H1 (cell line): ENCODE results near the gene CCDC92B. TPM values are rescaled to one million over a fixed set of nuclear protein-coding genes. Genes with fewer than 3 reads are reported as not detected.

Source experiments
- CTCF ChIA-PET: fragments of 300-600 bp; sonication (Branson Sonifier 250); formaldehyde crosslinking; loops from one replicate; lab custom pipeline; 2021; ENCODE audit not compliant: partially characterized antibody; lab: Charles Lee
- POLR2A ChIA-PET: fragments of 300-600 bp; sonication (Branson Sonifier 250); formaldehyde crosslinking; loops from one replicate; lab custom pipeline; 2021; ENCODE audit warnings: inconsistent platforms; ENCODE audit not compliant: partially characterized antibody; lab: Charles Lee
- DNase-seq, 2 experiments: peaks; one replicate each; pipeline versions ENCODE4 v3.0.0 to v3.0.0-alpha.2; 2010 to 2022; ENCODE audit warnings: low spot score in 2 of 2, low read depth in 1 of 2, mixed read lengths in 1 of 2
- FAIRE-seq: peaks from 2 replicates; lab custom pipeline; 2011; peaks lifted over from hg19 to GRCh38; lab: Jason Lieb, UNC
- H2AFZ ChIP-seq: 2 replicates; pipeline ENCODE4 v1.8.1; 2012; ENCODE audit warnings: low read length, inconsistent platforms
- H2AK5ac ChIP-seq: 2 replicates; pipeline ENCODE4 v1.6.1; 2013; ENCODE audit warnings: low read depth, low read length
- H2BK120ac ChIP-seq: replicated peaks from 2 replicates; pipeline ENCODE3; 2013; ENCODE audit warnings: low read depth, low read length, inconsistent platforms
- H2BK12ac ChIP-seq: 2 replicates; pipeline ENCODE4 v1.6.1; 2013; ENCODE audit warnings: low read depth, low read length
- H2BK15ac ChIP-seq: 2 replicates; pipeline ENCODE4 v1.6.1; 2013; ENCODE audit warnings: low read length
- H2BK20ac ChIP-seq: 2 replicates; pipeline ENCODE4 v1.6.1; 2013; ENCODE audit warnings: low read length
- H2BK5ac ChIP-seq: 2 replicates; pipeline ENCODE4 v1.6.1; 2013; ENCODE audit warnings: low read depth, low read length
- H3K14ac ChIP-seq: 2 replicates; pipeline ENCODE4 v1.6.1; 2013; ENCODE audit warnings: inconsistent platforms; ENCODE audit not compliant: insufficient read length
- H3K18ac ChIP-seq: 2 replicates; pipeline ENCODE4 v1.6.1; 2013; ENCODE audit warnings: low read length; ENCODE audit errors: extremely low read depth
- H3K23ac ChIP-seq: 2 replicates; pipeline ENCODE4 v1.6.1; 2013; ENCODE audit warnings: inconsistent platforms; ENCODE audit not compliant: insufficient read length
- H3K23me2 ChIP-seq: 2 replicates; pipeline ENCODE4 v1.6.1; 2013; ENCODE audit warnings: low read depth, low read length
- H3K27ac ChIP-seq: 2 replicates; pipeline ENCODE4 v1.6.1; 2011; ENCODE audit warnings: low read depth, low read length, inconsistent platforms
- H3K27me3 ChIP-seq, 4 experiments: replicated peaks in 1 of 4; 1 replicate in 1 of 4; 2 replicates in 3 of 4; pipeline versions ENCODE4 v1.6.1 to v1.8.1; 2011 to 2013; ENCODE audit warnings: low read length in 3 of 4, mild to moderate bottlenecking in 3 of 4, inconsistent platforms in 2 of 4, mixed read lengths in 2 of 4, moderate library complexity in 1 of 4; ENCODE audit not compliant: control insufficient read depth in 3 of 4, insufficient read depth in 3 of 4; ENCODE audit errors: extremely low read depth in 1 of 4
- H3K36me3 ChIP-seq, 4 experiments: 2 replicates each; pipeline versions ENCODE4 v1.6.1 to v1.8.1; 2011 to 2013; ENCODE audit warnings: mild to moderate bottlenecking in 4 of 4, low read length in 3 of 4, moderate library complexity in 2 of 4, control low read depth in 1 of 4, inconsistent platforms in 1 of 4; ENCODE audit not compliant: insufficient read depth in 4 of 4, control insufficient read depth in 2 of 4
- H3K4ac ChIP-seq: replicated peaks from 2 replicates; pipeline ENCODE3; 2013; ENCODE audit warnings: low read length, low read depth, mixed read lengths, inconsistent platforms; ENCODE audit not compliant: insufficient read length
- H3K4me1 ChIP-seq, 4 experiments: replicated peaks in 1 of 4; 1 replicate in 1 of 4; 2 replicates in 3 of 4; pipeline versions ENCODE4 v1.6.1 to v1.8.1; 2011 to 2013; ENCODE audit warnings: low read length in 3 of 4, inconsistent platforms in 2 of 4, mixed read lengths in 1 of 4; ENCODE audit not compliant: insufficient read depth in 4 of 4, control insufficient read depth in 3 of 4
- H3K4me2 ChIP-seq, 2 experiments: 2 replicates each; pipeline versions ENCODE4 v1.6.1 to v1.8.1; 2011 to 2013; ENCODE audit warnings: low read depth in 2 of 2, low read length in 2 of 2, control low read depth in 1 of 2, inconsistent platforms in 1 of 2, mild to moderate bottlenecking in 1 of 2; ENCODE audit not compliant: insufficient read depth in 1 of 2
- H3K4me3 ChIP-seq, 4 experiments: fragments of 200-600, 300-600 bp in 1 of 4; sonication (generic), shearing (Covaris generic), sonication (Bioruptor Twin) in 1 of 4; 2 replicates each; pipeline versions ENCODE4 v1.5.1 to v1.8.1; 2011 to 2016; ENCODE audit warnings: low read length in 4 of 4, low read depth in 3 of 4, control low read depth in 2 of 4, inconsistent platforms in 2 of 4, mild to moderate bottlenecking in 2 of 4, mixed read lengths in 1 of 4, moderate library complexity in 1 of 4; ENCODE audit not compliant: insufficient read depth in 2 of 4; ENCODE audit errors: extremely low read depth in 1 of 4
- H3K56ac ChIP-seq: replicated peaks from 2 replicates; pipeline ENCODE3; 2013; ENCODE audit warnings: low read depth, mild to moderate bottlenecking, mixed read lengths, low read length, inconsistent platforms; ENCODE audit not compliant: insufficient read length
- H3K79me1 ChIP-seq: 2 replicates; pipeline ENCODE4 v1.6.1; 2013; ENCODE audit warnings: low read depth, low read length, control low read depth
- H3K79me2 ChIP-seq, 2 experiments: 2 replicates each; pipeline versions ENCODE4 v1.6.1 to v1.8.1; 2012 to 2013; ENCODE audit warnings: low read length in 2 of 2, mild to moderate bottlenecking in 2 of 2, inconsistent platforms in 1 of 2; ENCODE audit not compliant: insufficient read depth in 2 of 2, control insufficient read depth in 1 of 2
- H3K9ac ChIP-seq, 4 experiments: replicated peaks in 1 of 4; 1 replicate in 1 of 4; 2 replicates in 3 of 4; pipeline versions ENCODE4 v1.6.1 to v1.8.1; 2011 to 2013; ENCODE audit warnings: low read depth in 3 of 4, low read length in 3 of 4, control low read depth in 2 of 4, mild to moderate bottlenecking in 2 of 4, moderate library complexity in 2 of 4, inconsistent platforms in 1 of 4; ENCODE audit errors: extremely low read depth in 1 of 4
- H3K9me3 ChIP-seq, 2 experiments: 2 replicates each; pipeline versions ENCODE4 v1.6.1 to v1.8.1; 2012 to 2013; ENCODE audit warnings: mild to moderate bottlenecking in 2 of 2, moderate library complexity in 2 of 2, control low read depth in 1 of 2, inconsistent platforms in 1 of 2, low read depth in 1 of 2, low read length in 1 of 2, mixed read lengths in 1 of 2; ENCODE audit not compliant: insufficient read depth in 2 of 2
- H4K20me1 ChIP-seq, 2 experiments: replicated peaks in 1 of 2; 2 replicates each; pipeline versions ENCODE3 to v1.8.1; 2011 to 2013; ENCODE audit warnings: inconsistent platforms in 2 of 2, low read length in 2 of 2, mild to moderate bottlenecking in 1 of 2; ENCODE audit not compliant: insufficient read depth in 2 of 2, control insufficient read depth in 1 of 2
- H4K5ac ChIP-seq: 2 replicates; pipeline ENCODE4 v1.6.1; 2013; ENCODE audit warnings: low read length, low read depth, mixed read lengths, inconsistent platforms; ENCODE audit not compliant: insufficient read length
- H4K8ac ChIP-seq: 2 replicates; pipeline ENCODE4 v1.8.0; 2013; ENCODE audit warnings: mild to moderate bottlenecking, moderate library complexity, low read length, inconsistent platforms; ENCODE audit not compliant: insufficient read depth; ENCODE audit errors: extremely low read depth
- H4K91ac ChIP-seq: replicated peaks from 2 replicates; pipeline ENCODE3; 2013; ENCODE audit warnings: low read length, mixed read lengths, inconsistent platforms; ENCODE audit not compliant: insufficient read length
- ASH2L ChIP-seq: fragments of 200-600, 300-600 bp; sonication (generic); IDR thresholded peaks from one replicate; pipeline ENCODE4 v1.7.1; 2017; ENCODE audit warnings: low read length
- CBX5 ChIP-seq: fragments of 300-800, 300-1000 bp; sonication (generic); IDR thresholded peaks from 2 replicates; pipeline ENCODE4 v1.7.1; 2016; ENCODE audit warnings: antibody characterized with exemption, low read length, low read depth
- EGR1 ChIP-seq: IDR thresholded peaks from 2 replicates; pipeline ENCODE4 v1.6.1; 2011; ENCODE audit warnings: low read depth, low read length, borderline replicate concordance
- JUND ChIP-seq: IDR thresholded peaks from 2 replicates; pipeline ENCODE4 v1.6.1; 2011; ENCODE audit warnings: mild to moderate bottlenecking, improper control_type of control experiment, low read length
- MAFK ChIP-seq: IDR thresholded peaks from 2 replicates; pipeline ENCODE4 v1.6.1; 2012; ENCODE audit warnings: low read depth, mild to moderate bottlenecking, improper control_type of control experiment, low read length
- SIN3A ChIP-seq, 2 experiments: IDR thresholded peaks in 1 of 2; conservative IDR thresholded peaks in 1 of 2; 2 replicates each; pipeline ENCODE4 v1.6.1; 2011 to 2012; ENCODE audit warnings: low read length in 2 of 2, improper control_type of control experiment in 1 of 2, low read depth in 1 of 2, mild to moderate bottlenecking in 1 of 2
- SIX5 ChIP-seq: IDR thresholded peaks from 2 replicates; pipeline ENCODE4 v1.6.1; 2011; ENCODE audit warnings: mild to moderate bottlenecking, low read depth, low read length
- SP1 ChIP-seq: IDR thresholded peaks from 2 replicates; pipeline ENCODE4 v1.6.1; 2011; ENCODE audit warnings: low read depth, low read length
- TAF1 ChIP-seq: IDR thresholded peaks from 2 replicates; pipeline ENCODE4 v1.6.1; 2011; ENCODE audit warnings: mild to moderate bottlenecking, low read depth, low read length
- TBP ChIP-seq: IDR thresholded peaks from 2 replicates; pipeline ENCODE4 v1.6.1; 2011; ENCODE audit warnings: low read depth, low read length, improper control_type of control experiment
- YY1 ChIP-seq: IDR thresholded peaks from 2 replicates; pipeline ENCODE4 v1.6.1; 2011; ENCODE audit warnings: low read depth, mild to moderate bottlenecking, low read length
- WGBS, 2 experiments: shearing (Covaris generic) in 1 of 2; methylation state at CpG; one replicate each; pipeline versions ENCODE4 v1.1.6 to v1.1.7; 2013 to 2015; ENCODE audit warnings: low lambda C conversion rate in 2 of 2, mixed read lengths in 2 of 2, inconsistent platforms in 1 of 2, low coverage in 1 of 2, missing lambda C conversion rate in 1 of 2; ENCODE audit not compliant: insufficient replicate concordance in 2 of 2, insufficient coverage in 1 of 2, insufficient read length in 1 of 2; ENCODE audit errors: extremely low coverage in 1 of 2, missing lambda C conversion rate in 1 of 2; 5-methylcytosine and 5-hydroxymethylcytosine counted together
- polyA plus RNA-seq, 7 experiments: library from polyadenylated mRNA; depleted of rRNA in 3 of 7; stranded (reverse) in 5 of 7; unstranded in 2 of 7; fragments of >200 nt in 5 of 7; fragments of 200-250 nt in 2 of 7; gene quantifications; 1 replicate in 5 of 7; 2 replicates in 1 of 7; 4 replicates in 1 of 7; pipeline versions ENCODE4 v1.2.1 to v1.2.3, GENCODE V29; 2011 to 2013; ENCODE audit warnings: missing spikeins in 2 of 7, mixed read lengths in 2 of 7
- total RNA-seq: library from RNA; stranded (reverse); fragmentation: NEBNext Ultra II Directional; extraction: Animal tissue kit (Norgen Biotek cat#: 25700); gene quantifications from 2 replicates; pipeline ENCODE4 v1.2.1, GENCODE V29; 2021

The CCDC92B gene
- total and polyA plus RNA-seq, 2 of the 8 experiments (the other 6 are each of a cell fraction or from before 2014, with no cell fraction given), result 5.5 to 12.1 TPM

GRCh38 chr17:2722611-2723010, 26.8 kb downstream of the CCDC92B start:
- Histone ChIP-seq H3K9ac (no peak overlapping the region), H3K18ac (no peak overlapping the region; the same call in 1 of the 2 replicates), H3K27ac (no peak overlapping the region; the same call in 1 of the 2 replicates), H2BK12ac (0 out of 2 replicates have a peak overlapping the region, but pooled peaks have one; percentile 33), H4K8ac (no peak overlapping the region), H3K23ac (no peak overlapping the region), H3K14ac (no peak overlapping the region), H3K56ac (no peak overlapping the region), H3K79me1 (no peaks in the 10 kb centered on the region), H3K23me2 (peaks cover 9% of the 10 kb centered on the region; the same call in 1 of the 2 replicates), H3K4ac (no peak overlapping the region), H2AFZ (no peak overlapping the region), H3K4me2 (no peak overlapping the region; a peak in 1 of 4 replicates), H2BK20ac (no peak overlapping the region), H4K5ac (no peak overlapping the region), H4K91ac (no peak overlapping the region), H3K9me3 (no peaks in the 10 kb centered on the region), H3K36me3 (no peaks in the 10 kb centered on the region), H3K79me2 (no peaks in the 10 kb centered on the region), H2AK5ac (no peak overlapping the region), H3K4me1 (peaks cover 3 to 21% (median 9%) of the 10 kb centered on the region in 4 experiments), H2BK15ac (no peak overlapping the region)
- POLR2A ChIA-PET, result interaction anchor here (0.9 to 3.4 kb wide), 7 partner anchors 8 to 325 kb away, joined by 3 to 23 read pairs (median 6); no protein-coding TSS in a partner anchor
- FAIRE-seq, result no peak
- CTCF ChIA-PET, result interaction anchor here (0.6 to 10.0 kb wide), 7 partner anchors 9 to 250 kb away, joined by 3 to 62 read pairs (median 4); no protein-coding TSS in a partner anchor
- TF ChIP-seq SP1 (no peak), SIX5 (no peak), EGR1 (no peak), TBP (no peak), YY1 (no peak), TAF1 (no peak), JUND (no peak), CBX5 (no peak), SIN3A (conservative IDR thresholded peaks at IDR 0.05 in 1 of 2, IDR thresholded peaks at IDR 0.05 in 1 of 2; ENCODE audit: low read depth in 1 of 2, low read length in 2 of 2) (no peak), ASH2L (no peak), MAFK (no peak)
- TF ChIP-seq, all 59 proteins: peak for 0
- no peak overlapping the region for H2BK120ac ChIP-seq
- peaks cover 2% of the 10 kb centered on the region in 2 experiments for H4K20me1 ChIP-seq
- no peak overlapping the region for H2BK5ac ChIP-seq
- WGBS, 2 experiments, result 86% methylated on average over 9 of the region's 10 CpGs; no CpG with 5 or more reads in 1 of the 2 experiments
- peaks cover 0 to 4% (median 2%) of the 10 kb centered on the region in 4 experiments; a peak in 1 of 7 replicates for H3K27me3 ChIP-seq
- DNase-seq, result no peak
- H3K4me3 ChIP-seq, result no peak overlapping the region
